A549 (cell line): ENCODE results near the gene POLR2H. TPM values are rescaled to one million over a fixed set of nuclear protein-coding genes. Genes with fewer than 3 reads are reported as not detected.

ENCODE experiments used
- ATAC-seq, 2 experiments: fragments of 200-7000 bp in 1 of 2; fragments of >200 bp in 1 of 2; cut with Nextera tagmentation in 1 of 2; cut with Tn5 transposase in 1 of 2; 3 replicates each; pipeline versions ENCODE4 v1.8.0 to v1.9.1; 2018 to 2020; ENCODE audit warnings: mild to moderate bottlenecking in 1 of 2, moderate library complexity in 1 of 2
- CTCF ChIA-PET: fragments of 300-600 bp; sonication (Branson Sonifier 250); formaldehyde crosslinking; extraction: SDS; loops from one replicate; lab custom pipeline; 2021; ENCODE audit warnings: antibody characterized with exemption, inconsistent platforms; lab: Yijun Ruan, JAX
- POLR2A ChIA-PET: fragments of 350-600 bp; formaldehyde crosslinking; extraction: SDS; loops from one replicate; lab custom pipeline; 2021; ENCODE audit warnings: antibody characterized with exemption, inconsistent platforms; lab: Yijun Ruan, JAX
- DNase-seq, 2 experiments: peaks; one replicate each; pipeline versions ENCODE4 v3.0.0 to v3.0.0-alpha.2; 2011 to 2016; ENCODE audit warnings: low read depth in 1 of 2, low spot score in 1 of 2
- FAIRE-seq: peaks from 2 replicates; lab custom pipeline; 2011; peaks lifted over from hg19 to GRCh38; lab: Jason Lieb, UNC
- H3K27ac ChIP-seq, 2 experiments: fragments of >200 bp; sonication (Bioruptor Twin); formaldehyde crosslinking; 3 replicates each; pipeline ENCODE4 v1.5.1; 2016 to 2017
- H3K4me1 ChIP-seq: fragments of >200 bp; sonication (Bioruptor Twin); formaldehyde crosslinking; 3 replicates; pipeline ENCODE4 v1.6.1; 2016
- H3K4me2 ChIP-seq: fragments of >200 bp; sonication (Bioruptor Twin); formaldehyde crosslinking; 3 replicates; pipeline ENCODE4 v1.6.1; 2016
- H3K4me3 ChIP-seq: fragments of >200 bp; sonication (Bioruptor Twin); formaldehyde crosslinking; 3 replicates; pipeline ENCODE4 v1.5.1; 2016
- H3K9me3 ChIP-seq: fragments of >200 bp; sonication (Bioruptor Twin); formaldehyde crosslinking; 3 replicates; pipeline ENCODE4 v1.6.1; 2016
- ATOH8 ChIP-seq: fragments of 250-450 bp; sonication (Bioruptor Pico); IDR thresholded peaks from 2 replicates; pipeline ENCODE4 v1.5.0; 2020; ENCODE audit warnings: low read depth, mild to moderate bottlenecking, moderate library complexity
- CBX2 ChIP-seq: fragments of 200-600 bp; sonication (generic); IDR thresholded peaks from 2 replicates; pipeline ENCODE4 v1.6.1; 2016; ENCODE audit warnings: low read depth, mild to moderate bottlenecking, borderline replicate concordance
- ELK1 ChIP-seq: fragments of 150-350 bp; IDR thresholded peaks from 2 replicates; pipeline ENCODE4 v1.6.1; 2014; ENCODE audit warnings: low read depth, mild to moderate bottlenecking, low read length
- FOXS1 ChIP-seq: fragments of 250-450 bp; sonication (Bioruptor Pico); IDR thresholded peaks from 2 replicates; pipeline ENCODE4 v1.5.0; 2020; ENCODE audit warnings: mild to moderate bottlenecking, moderate library complexity
- HES2 ChIP-seq: fragments of >200 bp; sonication (Bioruptor Twin); formaldehyde crosslinking; IDR thresholded peaks from 2 replicates; pipeline ENCODE4 v1.6.1; 2016
- HEYL ChIP-seq: fragments of 250-450 bp; sonication (Bioruptor Pico); IDR thresholded peaks from 2 replicates; pipeline ENCODE4 v1.8.0; 2021; ENCODE audit warnings: mild to moderate bottlenecking, moderate library complexity
- JUN ChIP-seq, 2 experiments: fragments of >200 bp; sonication (Bioruptor Twin); formaldehyde crosslinking; IDR thresholded peaks; 2 replicates in 1 of 2; 3 replicates in 1 of 2; pipeline ENCODE4 v1.6.1; 2016 to 2017
- JUNB ChIP-seq: fragments of >200 bp; sonication (Bioruptor Twin); formaldehyde crosslinking; IDR thresholded peaks from 2 replicates; pipeline ENCODE4 v1.6.1; 2016
- MAZ ChIP-seq: fragments of 150-350 bp; IDR thresholded peaks from 2 replicates; pipeline ENCODE4 v1.6.1; 2014; ENCODE audit warnings: antibody characterized with exemption, low read depth, low read length, borderline replicate concordance
- NFE2L2 ChIP-seq: fragments of 150-350 bp; conservative IDR thresholded peaks from 2 replicates; pipeline ENCODE4 v1.6.1; 2014; ENCODE audit warnings: low read length
- NR3C1 ChIP-seq: fragments of >200 bp; sonication (Bioruptor Twin); formaldehyde crosslinking; IDR thresholded peaks from 3 replicates; pipeline ENCODE4 v1.6.1; 2017
- PBX3 ChIP-seq: IDR thresholded peaks from 2 replicates; pipeline ENCODE4 v1.6.1; 2012
- PHF8 ChIP-seq: fragments of 200-600 bp; sonication (generic); IDR thresholded peaks from 2 replicates; pipeline ENCODE4 v1.6.1; 2016; ENCODE audit warnings: low read depth, mild to moderate bottlenecking, antibody characterized with exemption, moderate library complexity, borderline replicate concordance
- POLR2A ChIP-seq: IDR thresholded peaks from 2 replicates; pipeline ENCODE4 v1.6.1; 2012; ENCODE audit warnings: mild to moderate bottlenecking, low read length
- POLR2AphosphoS2 ChIP-seq: conservative IDR thresholded peaks from 2 replicates; pipeline ENCODE4 v1.6.1; 2012; ENCODE audit warnings: low read length, improper control_type of control experiment, inconsistent platforms
- RAD21 ChIP-seq, 2 experiments: fragments of >200 bp in 1 of 2; sonication (Bioruptor Twin) in 1 of 2; formaldehyde crosslinking in 1 of 2; IDR thresholded peaks in 1 of 2; conservative IDR thresholded peaks in 1 of 2; 2 replicates in 1 of 2; 3 replicates in 1 of 2; pipeline ENCODE4 v1.6.1; 2012 to 2018; ENCODE audit warnings: inconsistent platforms in 1 of 2
- RARB ChIP-seq: fragments of 250-450 bp; sonication (Bioruptor Pico); IDR thresholded peaks from 2 replicates; pipeline ENCODE4 v1.8.0; 2021; ENCODE audit warnings: mild to moderate bottlenecking, moderate library complexity
- REST ChIP-seq: fragments of 200-600 bp; sonication (generic); IDR thresholded peaks from 2 replicates; pipeline ENCODE4 v1.6.1; 2016; ENCODE audit warnings: antibody characterized with exemption, mild to moderate bottlenecking, moderate library complexity
- RFX5 ChIP-seq: fragments of 450-650 bp; IDR thresholded peaks from 2 replicates; pipeline ENCODE4 v1.7.1; 2014; ENCODE audit warnings: antibody characterized with exemption, mild to moderate bottlenecking, moderate library complexity
- RNF2 ChIP-seq: fragments of 200-600 bp; sonication (generic); IDR thresholded peaks from 2 replicates; pipeline ENCODE4 v1.6.1; 2016; ENCODE audit warnings: low read depth, mild to moderate bottlenecking, antibody characterized with exemption, moderate library complexity, borderline replicate concordance
- SMC3 ChIP-seq: fragments of >200 bp; sonication (Bioruptor Twin); formaldehyde crosslinking; IDR thresholded peaks from 3 replicates; pipeline ENCODE4 v1.6.1; 2018; ENCODE audit warnings: inconsistent platforms
- TFCP2L1 ChIP-seq: fragments of 250-450 bp; sonication (Bioruptor Pico); IDR thresholded peaks from 2 replicates; pipeline ENCODE4 v1.5.0; 2021; ENCODE audit warnings: mild to moderate bottlenecking
- ZFP36 ChIP-seq: fragments of 450-650 bp; IDR thresholded peaks from 2 replicates; pipeline ENCODE4 v1.6.1; 2014; ENCODE audit warnings: borderline replicate concordance; ENCODE audit not compliant: partially characterized antibody
- ZNF302 ChIP-seq: fragments of 250-450 bp; sonication (Bioruptor Pico); IDR thresholded peaks from 2 replicates; pipeline ENCODE4 v1.9.0; 2021; ENCODE audit warnings: inconsistent platforms, mild to moderate bottlenecking, moderate library complexity
- WGBS: methylation state at CpG from one replicate; pipeline ENCODE4 v1.1.6; 2017; ENCODE audit errors: missing lambda C conversion rate; 5-methylcytosine and 5-hydroxymethylcytosine counted together
- polyA plus RNA-seq, 4 experiments: library from polyadenylated mRNA; depleted of rRNA in 3 of 4; stranded (reverse); fragments of >200 nt; fragmentation: RNase III in 1 of 4; extraction: RNeasy Plus Mini Kit Qiagen cat#74134 plus additional on column Dnase treatment in 1 of 4; gene quantifications; 2 replicates in 3 of 4; 3 replicates in 1 of 4; pipeline ENCODE4 v1.2.3, GENCODE V29; 2011 to 2017

POLR2H gene
- polyA plus RNA-seq, 2 of the 4 experiments (the other 2 are of a cell fraction), result 104 to 127 TPM

GRCh38 chr3:184409946-184410500, 48.5 kb downstream of the POLR2H start:
- Histone ChIP-seq H3K27ac (no peak overlapping the region), H3K4me2 (no peak overlapping the region), H3K4me3 (no peak overlapping the region), H3K4me1 (no peaks in the 10 kb centered on the region), H3K9me3 (no peaks in the 10 kb centered on the region)
- ChIA-PET CTCF (interaction anchor here (1.2 to 1.5 kb wide), 2 partner anchors 8 to 393 kb away, joined by 4 read pairs; no protein-coding TSS in a partner anchor), POLR2A (no interaction called here)
- ATAC-seq (no peak), DNase-seq (no peak)
- TF ChIP-seq POLR2AphosphoS2 (no peak), MAZ (no peak), NFE2L2 (no peak), JUN (IDR thresholded peaks at IDR 0.05) (no peak), RFX5 (no peak), NR3C1 (no peak), FOXS1 (no peak), HEYL (no peak), REST (no peak), ATOH8 (no peak), CBX2 (no peak)
- TF ChIP-seq, all 56 proteins: peak for 0
- FAIRE-seq, result no peak
- WGBS, result 68% methylated on average over 12 of the region's 12 CpGs

- CTCF ChIA-PET, result interaction anchor here (0.6 to 13.1 kb wide), 7 partner anchors 42 to 1329 kb away, joined by 3 to 132 read pairs (median 3); no protein-coding TSS in a partner anchor
- no peak overlapping the region for H3K4me3 ChIP-seq
- WGBS, result 76% methylated on average over 12 of the region's 16 CpGs
- ATAC-seq (no peak), FAIRE-seq (no peak), DNase-seq (no peak)
- POLR2A ChIA-PET, result no interaction called here
- no peak overlapping the region for H3K27ac ChIP-seq
- no peaks in the 10 kb centered on the region for H3K9me3 ChIP-seq
- H3K4me1 ChIP-seq, result no peaks in the 10 kb centered on the region
- no peak overlapping the region for H3K4me2 ChIP-seq
- TF ChIP-seq TFCP2L1 (CRISPR knock-in tag) (no peak), REST (no peak), POLR2A (no peak), SMC3 (no peak), JUNB (no peak), ELK1 (no peak), ZNF302 (CRISPR knock-in tag) (no peak), NR3C1 (no peak), RNF2 (no peak), PHF8 (no peak), CBX2 (no peak), PBX3 (no peak), RARB (CRISPR knock-in tag) (no peak), RAD21 (conservative IDR thresholded peaks at IDR 0.05 in 1 of 2, IDR thresholded peaks at IDR 0.05 in 1 of 2) (no peak), ZFP36 (no peak), HES2 (no peak)
Measured at GRCh38 chr3:184414418-184415202, 53.1 kb downstream of the POLR2H start.
